A549 (cell line): Measurements from ENCODE around the gene FIZ1. TPM values are rescaled to one million over a fixed set of nuclear protein-coding genes. Genes with fewer than 3 reads are reported as not detected.

Experiments
- ATAC-seq, 2 experiments: fragments of 200-7000 bp in 1 of 2; fragments of >200 bp in 1 of 2; cut with Nextera tagmentation in 1 of 2; cut with Tn5 transposase in 1 of 2; 3 replicates each; pipeline versions ENCODE4 v1.8.0 to v1.9.1; 2018 to 2020; ENCODE audit warnings: mild to moderate bottlenecking in 1 of 2, moderate library complexity in 1 of 2
- CTCF ChIA-PET: fragments of 300-600 bp; sonication (Branson Sonifier 250); formaldehyde crosslinking; extraction: SDS; loops from one replicate; lab custom pipeline; 2021; ENCODE audit warnings: antibody characterized with exemption, inconsistent platforms; lab: Yijun Ruan, JAX
- POLR2A ChIA-PET: fragments of 350-600 bp; formaldehyde crosslinking; extraction: SDS; loops from one replicate; lab custom pipeline; 2021; ENCODE audit warnings: antibody characterized with exemption, inconsistent platforms; lab: Yijun Ruan, JAX
- DNase-seq, 2 experiments: peaks; one replicate each; pipeline versions ENCODE4 v3.0.0 to v3.0.0-alpha.2; 2011 to 2016; ENCODE audit warnings: low read depth in 1 of 2, low spot score in 1 of 2
- FAIRE-seq: peaks from 2 replicates; lab custom pipeline; 2011; peaks lifted over from hg19 to GRCh38; lab: Jason Lieb, UNC
- H3K27ac ChIP-seq, 2 experiments: fragments of >200 bp; sonication (Bioruptor Twin); formaldehyde crosslinking; 3 replicates each; pipeline ENCODE4 v1.5.1; 2016 to 2017
- H3K4me1 ChIP-seq: fragments of >200 bp; sonication (Bioruptor Twin); formaldehyde crosslinking; 3 replicates; pipeline ENCODE4 v1.6.1; 2016
- H3K4me2 ChIP-seq: fragments of >200 bp; sonication (Bioruptor Twin); formaldehyde crosslinking; 3 replicates; pipeline ENCODE4 v1.6.1; 2016
- H3K4me3 ChIP-seq: fragments of >200 bp; sonication (Bioruptor Twin); formaldehyde crosslinking; 3 replicates; pipeline ENCODE4 v1.5.1; 2016
- H3K9me3 ChIP-seq: fragments of >200 bp; sonication (Bioruptor Twin); formaldehyde crosslinking; 3 replicates; pipeline ENCODE4 v1.6.1; 2016
- ATOH8 ChIP-seq: fragments of 250-450 bp; sonication (Bioruptor Pico); IDR thresholded peaks from 2 replicates; pipeline ENCODE4 v1.5.0; 2020; ENCODE audit warnings: low read depth, mild to moderate bottlenecking, moderate library complexity
- CEBPB ChIP-seq, 2 experiments: fragments of >200 bp in 1 of 2; sonication (Bioruptor Twin) in 1 of 2; formaldehyde crosslinking in 1 of 2; IDR thresholded peaks; 2 replicates each; pipeline ENCODE4 v1.6.1; 2012 to 2016
- EHF ChIP-seq: fragments of 250-450 bp; sonication (Bioruptor Pico); IDR thresholded peaks from 2 replicates; pipeline ENCODE4 v1.5.0; 2020; ENCODE audit warnings: mild to moderate bottlenecking
- EHMT2 ChIP-seq: fragments of 200-600 bp; sonication (generic); IDR thresholded peaks from 2 replicates; pipeline ENCODE4 v1.6.1; 2016; ENCODE audit warnings: antibody characterized with exemption, low read depth, mild to moderate bottlenecking, moderate library complexity
- FOSB ChIP-seq: fragments of 250-450 bp; sonication (Bioruptor Pico); IDR thresholded peaks from 2 replicates; pipeline ENCODE4 v1.5.0; 2020; ENCODE audit warnings: mild to moderate bottlenecking, moderate library complexity
- FOXS1 ChIP-seq: fragments of 250-450 bp; sonication (Bioruptor Pico); IDR thresholded peaks from 2 replicates; pipeline ENCODE4 v1.5.0; 2020; ENCODE audit warnings: mild to moderate bottlenecking, moderate library complexity
- GATA3 ChIP-seq: IDR thresholded peaks from 2 replicates; pipeline ENCODE4 v1.6.1; 2012; ENCODE audit warnings: borderline replicate concordance
- HDAC2 ChIP-seq: fragments of 200-600 bp; sonication (generic); IDR thresholded peaks from 2 replicates; pipeline ENCODE4 v1.6.1; 2016
- HMGXB4 ChIP-seq: fragments of 250-450 bp; sonication (Bioruptor Pico); IDR thresholded peaks from 2 replicates; pipeline ENCODE4 v1.5.0; 2021; ENCODE audit warnings: mild to moderate bottlenecking, moderate library complexity, borderline replicate concordance
- HOXA7 ChIP-seq: fragments of 250-450 bp; sonication (Bioruptor Pico); IDR thresholded peaks from 2 replicates; pipeline ENCODE4 v1.5.0; 2020; ENCODE audit warnings: mild to moderate bottlenecking, moderate library complexity
- HOXB13 ChIP-seq: fragments of 250-450 bp; sonication (Bioruptor Pico); IDR thresholded peaks from 2 replicates; pipeline ENCODE4 v1.5.0; 2020; ENCODE audit warnings: low read depth, mild to moderate bottlenecking, moderate library complexity
- JUN ChIP-seq, 2 experiments: fragments of >200 bp; sonication (Bioruptor Twin); formaldehyde crosslinking; IDR thresholded peaks; 2 replicates in 1 of 2; 3 replicates in 1 of 2; pipeline ENCODE4 v1.6.1; 2016 to 2017
- JUNB ChIP-seq: fragments of >200 bp; sonication (Bioruptor Twin); formaldehyde crosslinking; IDR thresholded peaks from 2 replicates; pipeline ENCODE4 v1.6.1; 2016
- KDM1A ChIP-seq: fragments of 200-600 bp; sonication (generic); IDR thresholded peaks from 2 replicates; pipeline ENCODE4 v1.6.1; 2016; ENCODE audit warnings: low read depth, mild to moderate bottlenecking
- KDM5A ChIP-seq: fragments of 200-600 bp; sonication (generic); IDR thresholded peaks from 2 replicates; pipeline ENCODE4 v1.6.1; 2016; ENCODE audit warnings: antibody characterized with exemption, mild to moderate bottlenecking
- MAFK ChIP-seq: fragments of 450-650 bp; IDR thresholded peaks from 2 replicates; pipeline ENCODE4 v1.6.1; 2014; ENCODE audit not compliant: partially characterized antibody
- MAX ChIP-seq: IDR thresholded peaks from 2 replicates; pipeline ENCODE4 v1.6.1; 2012
- MYC ChIP-seq: IDR thresholded peaks from 2 replicates; pipeline ENCODE4 v1.6.1; 2012; ENCODE audit warnings: mild to moderate bottlenecking, inconsistent platforms, low read length, improper control_type of control experiment, borderline replicate concordance
- POLR2A ChIP-seq: IDR thresholded peaks from 2 replicates; pipeline ENCODE4 v1.6.1; 2012; ENCODE audit warnings: mild to moderate bottlenecking, low read length
- RCOR1 ChIP-seq: fragments of 150-350 bp; IDR thresholded peaks from 2 replicates; pipeline ENCODE4 v1.6.1; 2014; ENCODE audit warnings: antibody characterized with exemption, low read length, low read depth
- RFX5 ChIP-seq: fragments of 450-650 bp; IDR thresholded peaks from 2 replicates; pipeline ENCODE4 v1.7.1; 2014; ENCODE audit warnings: antibody characterized with exemption, mild to moderate bottlenecking, moderate library complexity
- TP53 ChIP-seq: fragments of 250-450 bp; sonication (Bioruptor Pico); IDR thresholded peaks from 2 replicates; pipeline ENCODE4 v1.5.0; 2021; ENCODE audit warnings: mild to moderate bottlenecking, moderate library complexity
- USF2 ChIP-seq: fragments of 450-650 bp; IDR thresholded peaks from 2 replicates; pipeline ENCODE4 v1.6.1; 2014; ENCODE audit warnings: antibody characterized with exemption
- ZC3H11A ChIP-seq: fragments of 450-650 bp; IDR thresholded peaks from 2 replicates; pipeline ENCODE4 v1.6.1; 2014; ENCODE audit warnings: antibody characterized with exemption, mild to moderate bottlenecking
- ZSCAN20 ChIP-seq: fragments of 250-450 bp; sonication (Bioruptor Pico); IDR thresholded peaks from 2 replicates; pipeline ENCODE4 v1.8.0; 2022; ENCODE audit warnings: mild to moderate bottlenecking, moderate library complexity
- WGBS: methylation state at CpG from one replicate; pipeline ENCODE4 v1.1.6; 2017; ENCODE audit errors: missing lambda C conversion rate; 5-methylcytosine and 5-hydroxymethylcytosine counted together
- polyA plus RNA-seq, 4 experiments: library from polyadenylated mRNA; depleted of rRNA in 3 of 4; stranded (reverse); fragments of >200 nt; fragmentation: RNase III in 1 of 4; extraction: RNeasy Plus Mini Kit Qiagen cat#74134 plus additional on column Dnase treatment in 1 of 4; gene quantifications; 2 replicates in 3 of 4; 3 replicates in 1 of 4; pipeline ENCODE4 v1.2.3, GENCODE V29; 2011 to 2017
- TF ChIP-seq, protein P1 (sequence below): IDR thresholded peaks from 2 replicates; pipeline ENCODE4 v1.6.1; 2012
- TF ChIP-seq, protein P2 (sequence below): fragments of >200 bp; sonication (Bioruptor Twin); formaldehyde crosslinking; IDR thresholded peaks from 2 replicates; pipeline ENCODE4 v1.6.1; 2016
- TF ChIP-seq, protein P3 (sequence below): fragments of >200 bp; sonication (Bioruptor Twin); formaldehyde crosslinking; IDR thresholded peaks from 3 replicates; pipeline ENCODE4 v1.6.1; 2016
- TF ChIP-seq, protein P4 (sequence below): IDR thresholded peaks from 2 replicates; pipeline ENCODE4 v1.6.1; 2012; ENCODE audit warnings: low read depth, borderline replicate concordance
- TF ChIP-seq, protein P5 (sequence below): fragments of 150-350 bp; IDR thresholded peaks from 2 replicates; pipeline ENCODE4 v1.6.1; 2014; ENCODE audit warnings: low read depth, mild to moderate bottlenecking, low read length

Gene FIZ1
- polyA plus RNA-seq, 2 of the 4 experiments (the other 2 are of a cell fraction) = 10.3 to 16.9 TPM

GRCh38 chr19:55647732-55648584, 48.6 kb upstream of the FIZ1 start, which contains the start of gene CCDC106:
Gene CCDC106, plus strand, starts transcription at chr19:55648212. Its CDS starts 835 bp downstream, at chr19:55649047.
- DNase-seq (peak; percentile 77 to 80), ATAC-seq (peak; percentile 28 to 62; a peak in 3 of 6 replicates), FAIRE-seq (no peak)
- peak within 1 kb of the TSS; percentile 98 for H3K4me2 ChIP-seq
- no peaks in the 10 kb centered on the region for H3K9me3 ChIP-seq
- POLR2A ChIA-PET = interaction anchor here (0.6 to 1.4 kb wide), 5 partner anchors 12 to 368 kb away, joined by 3 to 12 read pairs (median 4); partner anchors contain the start of genes FIZ1 and ZNF784
- H3K27ac ChIP-seq = peak within 1 kb of the TSS; percentile 96 to 98
- 17% methylated on average over 22 of the region's 87 CpGs for WGBS
- CTCF ChIA-PET = interaction anchor here (0.6 to 6.3 kb wide), 9 partner anchors 11 to 560 kb away, joined by 3 to 70 read pairs (median 7); no protein-coding TSS in a partner anchor
- peaks cover 34% of the 10 kb centered on the region for H3K4me1 ChIP-seq
- peak within 1 kb of the TSS; percentile 84 for H3K4me3 ChIP-seq
- TF ChIP-seq USF2 = no peak
- no peak for TF ChIP-seq ZC3H11A
- TF ChIP-seq MYC = no peak
- TF ChIP-seq MAFK = no peak
- TF ChIP-seq, protein P1, sequence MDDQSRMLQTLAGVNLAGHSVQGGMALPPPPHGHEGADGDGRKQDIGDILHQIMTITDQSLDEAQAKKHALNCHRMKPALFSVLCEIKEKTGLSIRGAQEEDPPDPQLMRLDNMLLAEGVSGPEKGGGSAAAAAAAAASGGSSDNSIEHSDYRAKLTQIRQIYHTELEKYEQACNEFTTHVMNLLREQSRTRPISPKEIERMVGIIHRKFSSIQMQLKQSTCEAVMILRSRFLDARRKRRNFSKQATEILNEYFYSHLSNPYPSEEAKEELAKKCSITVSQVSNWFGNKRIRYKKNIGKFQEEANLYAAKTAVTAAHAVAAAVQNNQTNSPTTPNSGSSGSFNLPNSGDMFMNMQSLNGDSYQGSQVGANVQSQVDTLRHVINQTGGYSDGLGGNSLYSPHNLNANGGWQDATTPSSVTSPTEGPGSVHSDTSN = peak; percentile 61
- no peak for TF ChIP-seq ATOH8 (CRISPR knock-in tag)
- no peak for TF ChIP-seq ZSCAN20 (CRISPR knock-in tag)
- 0 out of 2 replicates have a peak, but pooled peaks have one; percentile 23 for TF ChIP-seq GATA3
- TF ChIP-seq HOXA7 (CRISPR knock-in tag) = no peak
- TF ChIP-seq EHMT2 = no peak
- TF ChIP-seq, protein P2, sequence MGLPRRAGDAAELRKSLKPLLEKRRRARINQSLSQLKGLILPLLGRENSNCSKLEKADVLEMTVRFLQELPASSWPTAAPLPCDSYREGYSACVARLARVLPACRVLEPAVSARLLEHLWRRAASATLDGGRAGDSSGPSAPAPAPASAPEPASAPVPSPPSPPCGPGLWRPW = no peak
- TF ChIP-seq CEBPB (IDR thresholded peaks at IDR 0.05) = no peak
- no peak for TF ChIP-seq HDAC2
- TF ChIP-seq HOXB13 (CRISPR knock-in tag) = no peak
- no peak for TF ChIP-seq RCOR1
- no peak for TF ChIP-seq FOSB
- TF ChIP-seq, protein P3, sequence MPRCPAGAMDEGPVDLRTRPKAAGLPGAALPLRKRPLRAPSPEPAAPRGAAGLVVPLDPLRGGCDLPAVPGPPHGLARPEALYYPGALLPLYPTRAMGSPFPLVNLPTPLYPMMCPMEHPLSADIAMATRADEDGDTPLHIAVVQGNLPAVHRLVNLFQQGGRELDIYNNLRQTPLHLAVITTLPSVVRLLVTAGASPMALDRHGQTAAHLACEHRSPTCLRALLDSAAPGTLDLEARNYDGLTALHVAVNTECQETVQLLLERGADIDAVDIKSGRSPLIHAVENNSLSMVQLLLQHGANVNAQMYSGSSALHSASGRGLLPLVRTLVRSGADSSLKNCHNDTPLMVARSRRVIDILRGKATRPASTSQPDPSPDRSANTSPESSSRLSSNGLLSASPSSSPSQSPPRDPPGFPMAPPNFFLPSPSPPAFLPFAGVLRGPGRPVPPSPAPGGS = 0 out of 3 replicates have a peak, but pooled peaks have one; percentile 74
- no peak for TF ChIP-seq HMGXB4
- no peak for TF ChIP-seq POLR2A
- TF ChIP-seq JUN (IDR thresholded peaks at IDR 0.05) = peak; percentile 45 to 73; a peak in 3 of 5 replicates
- TF ChIP-seq, protein P4, sequence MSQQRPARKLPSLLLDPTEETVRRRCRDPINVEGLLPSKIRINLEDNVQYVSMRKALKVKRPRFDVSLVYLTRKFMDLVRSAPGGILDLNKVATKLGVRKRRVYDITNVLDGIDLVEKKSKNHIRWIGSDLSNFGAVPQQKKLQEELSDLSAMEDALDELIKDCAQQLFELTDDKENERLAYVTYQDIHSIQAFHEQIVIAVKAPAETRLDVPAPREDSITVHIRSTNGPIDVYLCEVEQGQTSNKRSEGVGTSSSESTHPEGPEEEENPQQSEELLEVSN = no peak
- TF ChIP-seq, protein P5, sequence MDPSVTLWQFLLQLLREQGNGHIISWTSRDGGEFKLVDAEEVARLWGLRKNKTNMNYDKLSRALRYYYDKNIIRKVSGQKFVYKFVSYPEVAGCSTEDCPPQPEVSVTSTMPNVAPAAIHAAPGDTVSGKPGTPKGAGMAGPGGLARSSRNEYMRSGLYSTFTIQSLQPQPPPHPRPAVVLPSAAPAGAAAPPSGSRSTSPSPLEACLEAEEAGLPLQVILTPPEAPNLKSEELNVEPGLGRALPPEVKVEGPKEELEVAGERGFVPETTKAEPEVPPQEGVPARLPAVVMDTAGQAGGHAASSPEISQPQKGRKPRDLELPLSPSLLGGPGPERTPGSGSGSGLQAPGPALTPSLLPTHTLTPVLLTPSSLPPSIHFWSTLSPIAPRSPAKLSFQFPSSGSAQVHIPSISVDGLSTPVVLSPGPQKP = no peak
- no peak for TF ChIP-seq FOXS1 (CRISPR knock-in tag)
- TF ChIP-seq JUNB = no peak
- TF ChIP-seq KDM5A = no peak
- no peak for TF ChIP-seq TP53 (CRISPR knock-in tag)
- no peak for TF ChIP-seq EHF
- peak; percentile 30; the same call in 1 of the 2 replicates for TF ChIP-seq MAX
- TF ChIP-seq RFX5 = no peak
- no peak for TF ChIP-seq KDM1A
